Mesendoderm (in vitro differentiated cells): ENCODE measurements around the gene ZCCHC14.
"Not testable (repeated sequence)": the region's sequence is repeated elsewhere in the genome, so short reads cannot be mapped to it uniquely, and the experiment has no call there.

Experiments
- DNase-seq: peaks from one replicate; pipeline ENCODE4 v3.0.0; 2013
- H2AK5ac ChIP-seq: 2 replicates; pipeline ENCODE4 v1.6.1; 2013; ENCODE audit warnings: low read length, inconsistent platforms
- H2BK120ac ChIP-seq: 2 replicates; pipeline ENCODE4 v1.6.1; 2013; ENCODE audit warnings: low read depth, mild to moderate bottlenecking, low read length, moderate library complexity, mixed read lengths
- H2BK15ac ChIP-seq: replicated peaks from 2 replicates; pipeline ENCODE4 v1.6.1; 2013; ENCODE audit warnings: low read depth, mild to moderate bottlenecking, moderate library complexity
- H2BK5ac ChIP-seq: 2 replicates; pipeline ENCODE4 v1.6.1; 2013; ENCODE audit warnings: low read length, inconsistent platforms
- H3K18ac ChIP-seq: 2 replicates; pipeline ENCODE4 v1.6.1; 2013; ENCODE audit warnings: mild to moderate bottlenecking, low read length, mixed read lengths
- H3K23ac ChIP-seq: one replicate; pipeline ENCODE4 v1.6.1; 2013; ENCODE audit warnings: low read length
- H3K27ac ChIP-seq: 2 replicates; pipeline ENCODE4 v1.5.1; 2013; ENCODE audit warnings: low read depth, mild to moderate bottlenecking, inconsistent platforms, low read length, moderate library complexity
- H3K27me3 ChIP-seq: 2 replicates; pipeline ENCODE4 v1.6.1; 2013; ENCODE audit warnings: low read length, control low read depth, mild to moderate bottlenecking, inconsistent platforms; ENCODE audit not compliant: insufficient read depth, poor library complexity
- H3K36me3 ChIP-seq: 2 replicates; pipeline ENCODE4 v1.6.1; 2013; ENCODE audit warnings: low read length, inconsistent platforms; ENCODE audit not compliant: control insufficient read depth, insufficient read depth
- H3K4ac ChIP-seq: one replicate; pipeline ENCODE4 v1.6.1; 2013; ENCODE audit warnings: low read depth, mild to moderate bottlenecking, low read length, moderate library complexity
- H3K4me1 ChIP-seq: 2 replicates; pipeline ENCODE4 v1.6.1; 2013; ENCODE audit warnings: low read depth, low read length, inconsistent platforms; ENCODE audit not compliant: control insufficient read depth
- H3K4me2 ChIP-seq: 2 replicates; pipeline ENCODE4 v1.6.1; 2013; ENCODE audit warnings: low read length
- H3K4me3 ChIP-seq: 2 replicates; pipeline ENCODE4 v1.5.1; 2013; ENCODE audit warnings: mild to moderate bottlenecking, low read length
- H3K56ac ChIP-seq: one replicate; pipeline ENCODE4 v1.6.1; 2013; ENCODE audit warnings: low read length
- H3K79me1 ChIP-seq: 2 replicates; pipeline ENCODE4 v1.6.1; 2013; ENCODE audit warnings: low read length, inconsistent platforms
- H3K79me2 ChIP-seq: 2 replicates; pipeline ENCODE4 v1.6.1; 2013; ENCODE audit warnings: mild to moderate bottlenecking, low read length; ENCODE audit not compliant: control insufficient read depth, insufficient read depth
- H3K9ac ChIP-seq: 2 replicates; pipeline ENCODE4 v1.6.1; 2013; ENCODE audit warnings: low read length, inconsistent platforms
- H4K5ac ChIP-seq: one replicate; pipeline ENCODE4 v1.6.1; 2013; ENCODE audit warnings: low read length
- H4K8ac ChIP-seq: one replicate; pipeline ENCODE4 v1.6.1; 2013; ENCODE audit warnings: low read depth, mild to moderate bottlenecking, control low read depth, low read length, moderate library complexity
- WGBS: extraction: QIAGEN DNeasy Blood & Tissue Kit; methylation state at CpG from one replicate; pipeline ENCODE4 v1.1.7; 2013; ENCODE audit warnings: low lambda C conversion rate, missing lambda C conversion rate; ENCODE audit not compliant: insufficient coverage; ENCODE audit errors: extremely low coverage; 5-methylcytosine and 5-hydroxymethylcytosine counted together

Gene ZCCHC14

DNA sequence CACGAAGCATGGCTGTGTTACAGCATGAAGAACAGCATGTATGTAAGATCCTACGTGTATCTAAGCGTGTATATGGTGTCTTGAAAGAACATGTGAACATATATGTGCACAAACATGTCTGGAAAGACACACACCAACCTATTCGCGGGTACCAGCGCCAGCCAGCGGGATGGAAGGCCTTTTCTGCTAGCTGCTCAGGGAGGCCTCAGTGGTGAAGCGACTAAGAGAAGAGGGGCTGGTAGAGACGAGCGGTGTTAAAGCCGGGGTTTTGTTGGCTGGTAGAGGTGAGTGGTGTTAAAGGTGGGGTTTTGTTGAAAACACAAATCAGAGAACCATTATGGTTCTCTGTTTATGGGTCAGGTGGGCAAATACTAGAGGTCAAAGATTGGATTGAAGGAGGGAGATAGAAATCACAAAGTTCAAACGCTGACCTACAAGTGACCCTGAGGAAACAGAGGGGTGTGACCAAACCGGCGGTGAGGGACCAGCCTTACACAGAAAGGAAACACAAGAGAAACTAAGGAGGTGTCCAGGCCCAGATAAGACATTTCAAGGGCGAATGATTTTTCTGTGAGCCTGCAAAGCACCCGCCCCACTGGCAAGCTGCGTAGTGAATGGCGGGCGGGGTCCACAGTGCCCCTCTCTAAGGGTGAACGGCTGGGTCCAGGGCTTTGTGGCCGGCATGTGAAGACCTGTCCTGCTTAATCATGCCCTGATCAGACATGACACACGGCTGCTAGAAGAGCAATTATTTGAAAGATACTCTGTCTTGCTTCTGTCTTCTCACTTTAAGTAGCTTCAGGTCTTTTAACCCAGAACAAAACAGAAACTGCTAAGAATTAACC is 8.1 kb downstream of the ZCCHC14 start:
- no peak for DNase-seq
- H2AK5ac ChIP-seq = no peak overlapping the region
- H3K4me1 ChIP-seq = no peaks in the 10 kb centered on the region
- no peak overlapping the region for H4K8ac ChIP-seq
- WGBS = no CpG with 5 or more reads among the region's 22 CpGs
- H3K27me3 ChIP-seq = no peaks in the 10 kb centered on the region
- no peak overlapping the region for H4K5ac ChIP-seq
- no peak overlapping the region for H2BK120ac ChIP-seq
- H3K56ac ChIP-seq = no peak overlapping the region
- no peaks in the 10 kb centered on the region for H3K36me3 ChIP-seq
- H3K4me2 ChIP-seq = no peak overlapping the region
- no peak overlapping the region for H3K23ac ChIP-seq
- H2BK15ac ChIP-seq = no peak overlapping the region
- H3K18ac ChIP-seq = no peak overlapping the region
- no peak overlapping the region for H3K9ac ChIP-seq
- H3K79me1 ChIP-seq = peaks cover 8% of the 10 kb centered on the region
- peaks cover 29% of the 10 kb centered on the region for H3K79me2 ChIP-seq
- no peak overlapping the region for H3K27ac ChIP-seq
- no peak overlapping the region for H2BK5ac ChIP-seq
- H3K4ac ChIP-seq = no peak overlapping the region
- no peak overlapping the region for H3K4me3 ChIP-seq

DNA sequence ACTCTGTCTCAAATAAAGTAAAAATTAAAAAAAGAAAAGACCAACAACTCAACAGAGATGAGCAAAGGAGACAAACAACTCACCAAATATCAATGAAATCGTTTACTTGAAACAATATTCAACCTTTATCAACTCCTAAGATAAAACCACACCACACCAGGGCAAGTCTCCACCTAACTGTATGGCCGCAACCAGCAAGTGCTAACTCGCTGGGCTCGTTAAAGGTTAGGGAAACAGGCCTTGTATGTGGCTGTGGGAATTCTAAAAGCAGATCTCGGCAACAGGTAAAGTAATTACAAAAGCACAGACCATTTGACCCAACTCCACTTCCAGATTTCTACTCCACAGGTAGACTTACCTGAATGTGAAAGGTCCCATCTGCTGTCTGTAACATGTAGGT is 9.3 kb downstream of the ZCCHC14 start:
- Histone ChIP-seq H3K23ac (no peak overlapping the region), H3K4me1 (no peaks in the 10 kb centered on the region), H3K79me1 (peaks cover 8% of the 10 kb centered on the region), H3K4me3 (no peak overlapping the region), H4K8ac (no peak overlapping the region), H3K79me2 (peaks cover 25% of the 10 kb centered on the region), H2BK5ac (no peak overlapping the region), H2BK15ac (no peak overlapping the region), H3K27ac (no peak overlapping the region), H3K27me3 (no peaks in the 10 kb centered on the region), H4K5ac (no peak overlapping the region), H3K56ac (no peak overlapping the region), H3K18ac (no peak overlapping the region), H3K4ac (no peak overlapping the region), H3K36me3 (no peaks in the 10 kb centered on the region), H3K4me2 (no peak overlapping the region), H2BK120ac (no peak overlapping the region), H2AK5ac (no peak overlapping the region), H3K9ac (no peak overlapping the region)
- DNase-seq = no peak
- no CpG with 5 or more reads among the region's 5 CpGs for WGBS

DNA sequence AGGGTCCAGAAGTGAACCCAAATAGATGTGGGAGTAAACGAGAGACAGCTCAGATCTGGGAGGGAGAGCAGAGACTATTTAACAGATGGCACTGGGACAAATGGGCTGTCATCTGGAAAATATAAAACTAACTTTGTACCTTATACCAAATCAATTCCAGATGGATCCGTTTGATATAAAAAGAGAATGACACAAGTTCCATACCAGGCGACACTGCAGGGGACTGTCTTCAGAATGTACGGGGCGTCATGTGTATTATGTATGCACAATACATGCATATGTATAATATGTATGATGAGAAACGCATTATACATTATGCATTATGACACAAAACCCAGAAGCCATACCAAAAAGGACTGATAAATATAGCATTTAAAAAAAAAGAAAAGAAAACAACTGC is 10.2 kb downstream of the ZCCHC14 start:
- WGBS = no CpG with 5 or more reads among the region's 6 CpGs

DNA sequence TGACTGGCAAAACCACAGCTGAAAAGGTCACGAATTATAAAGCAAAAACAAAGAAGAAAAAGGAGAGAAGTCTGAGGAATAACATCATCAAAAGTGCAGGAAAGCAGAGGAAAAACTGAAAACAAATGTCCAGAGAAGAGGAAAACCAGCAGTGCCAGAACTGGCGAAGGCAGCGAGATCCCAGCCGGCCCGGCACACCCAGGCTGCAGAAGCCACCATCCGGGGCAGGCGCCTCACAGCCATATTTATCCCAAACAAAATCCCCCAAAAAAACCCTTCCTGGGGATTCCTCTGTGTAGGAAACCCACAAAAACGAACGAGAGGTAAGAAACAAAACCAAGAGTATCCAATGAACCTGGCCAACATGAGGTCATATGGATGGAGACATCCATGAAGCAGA is 10.6 kb downstream of the ZCCHC14 start:
- Histone ChIP-seq H4K8ac (no peak overlapping the region), H3K79me2 (peaks cover 24% of the 10 kb centered on the region), H3K4ac (no peak overlapping the region), H3K4me3 (no peak overlapping the region), H3K27me3 (no peaks in the 10 kb centered on the region), H3K56ac (no peak overlapping the region), H3K23ac (no peak overlapping the region), H2BK5ac (no peak overlapping the region), H3K79me1 (peaks cover 10% of the 10 kb centered on the region), H3K18ac (no peak overlapping the region), H3K4me1 (no peaks in the 10 kb centered on the region), H3K9ac (no peak overlapping the region), H3K4me2 (no peak overlapping the region), H2AK5ac (no peak overlapping the region), H2BK120ac (no peak overlapping the region), H2BK15ac (no peak overlapping the region), H4K5ac (no peak overlapping the region), H3K27ac (no peak overlapping the region), H3K36me3 (no peaks in the 10 kb centered on the region)
- WGBS = no CpG with 5 or more reads among the region's 9 CpGs
- no peak for DNase-seq

More for the DNA sequence above, 10.2 kb downstream of the ZCCHC14 start:
- DNase-seq, H3K27me3 ChIP-seq, H3K36me3 ChIP-seq, H2BK5ac ChIP-seq, H2AK5ac ChIP-seq, H3K23ac ChIP-seq, H4K8ac ChIP-seq, H3K56ac ChIP-seq, H3K4me3 ChIP-seq, H3K79me1 ChIP-seq, H2BK120ac ChIP-seq, H3K18ac ChIP-seq, H3K4me1 ChIP-seq, H3K9ac ChIP-seq, H2BK15ac ChIP-seq, H3K27ac ChIP-seq, H3K4ac ChIP-seq, H3K4me2 ChIP-seq, H4K5ac ChIP-seq: not testable (repeated sequence)
- H3K79me2 ChIP-seq = peaks cover 27% of the 10 kb centered on the region

DNA sequence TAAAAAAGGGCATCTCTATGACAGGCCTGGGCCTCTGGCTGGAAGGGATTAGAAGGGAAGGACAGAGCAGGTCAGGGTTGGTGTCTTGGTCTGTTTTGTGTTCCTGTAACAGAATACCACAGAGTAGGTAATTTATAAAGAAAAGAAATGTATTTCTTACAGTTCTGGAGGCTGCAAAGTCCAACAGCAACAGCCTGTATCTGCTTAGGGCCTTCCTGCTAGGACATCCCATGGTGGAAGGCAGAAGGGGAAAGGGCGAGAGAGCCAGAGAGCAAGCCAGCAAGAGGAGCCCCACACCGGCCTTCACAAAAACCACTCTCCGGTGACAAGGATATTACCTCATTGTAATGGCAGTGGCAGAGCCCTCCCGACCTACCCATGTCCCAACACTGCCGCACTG is 11.1 kb downstream of the ZCCHC14 start:
- H4K5ac ChIP-seq, H3K27ac ChIP-seq, H2BK120ac ChIP-seq, DNase-seq, H3K4me1 ChIP-seq, H4K8ac ChIP-seq, H2BK15ac ChIP-seq, H3K23ac ChIP-seq, H3K4ac ChIP-seq, H3K9ac ChIP-seq, H2BK5ac ChIP-seq, H3K4me2 ChIP-seq, H3K79me1 ChIP-seq, H3K27me3 ChIP-seq, H3K56ac ChIP-seq, H2AK5ac ChIP-seq, H3K18ac ChIP-seq, H3K4me3 ChIP-seq, H3K36me3 ChIP-seq: not testable (repeated sequence)
- WGBS = no CpG with 5 or more reads among the region's 5 CpGs
- peaks cover 20% of the 10 kb centered on the region for H3K79me2 ChIP-seq
